HCT116 (cell line): ENCODE data around the gene TAAR6.

ENCODE experiments used
- CEBPB ChIP-seq: IDR thresholded peaks from 2 replicates; pipeline ENCODE4 v1.6.1; 2012; ENCODE audit warnings: low read depth
- CTCF ChIP-seq, 3 experiments: fragments of 200-600 bp in 1 of 3; sonication (generic) in 1 of 3; IDR thresholded peaks in 2 of 3; conservative IDR thresholded peaks in 1 of 3; 2 replicates each; pipeline ENCODE4 v1.5.1; 2012 to 2017; ENCODE audit warnings: low read depth in 2 of 3, low read length in 2 of 3, antibody characterized with exemption in 1 of 3, borderline replicate concordance in 1 of 3, control low read depth in 1 of 3, mild to moderate bottlenecking in 1 of 3, mixed read lengths in 1 of 3, mixed run types in 1 of 3, moderate library complexity in 1 of 3; ENCODE audit not compliant: insufficient read depth in 1 of 3
- POLR2AphosphoS5 ChIP-seq: IDR thresholded peaks from 2 replicates; pipeline ENCODE4 v1.6.1; 2011; ENCODE audit warnings: mild to moderate bottlenecking, low read depth, low read length, moderate library complexity
- RAD21 ChIP-seq: IDR thresholded peaks from 2 replicates; pipeline ENCODE4 v1.6.1; 2012; ENCODE audit warnings: low read depth, mild to moderate bottlenecking

- TF ChIP-seq CTCF (IDR thresholded peaks at IDR 0.05 in 2 of 3, conservative IDR thresholded peaks at IDR 0.05 in 1 of 3; ENCODE audit: borderline replicate concordance in 1 of 3, insufficient read depth in 1 of 3, low read depth in 2 of 3, low read length in 2 of 3), result no peak
- no peak for TF ChIP-seq RAD21
- TF ChIP-seq CEBPB, result no peak
- TF ChIP-seq POLR2AphosphoS5, result no peak
Measured at GRCh38 chr6:132537145-132537544, 33.0 kb upstream of the TAAR6 start.
